Adrenal gland (tissue), 5 donors: ENCODE measurements around the gene NTRK1.
A peak's percentile ranks its signal among the peaks of the same experiment; 100 is the strongest.

Experiments
- POLR2A ChIP-seq, 2 donors: fragments of 450-650 bp; IDR thresholded peaks; one replicate each; pipeline ENCODE4 v1.6.1; 2017; ENCODE audit warnings: antibody characterized with exemption in 2 of 2, mild to moderate bottlenecking in 2 of 2, moderate library complexity in 1 of 2
- TF ChIP-seq, protein P1 (sequence below), 6 experiments: fragments of 450-650 bp in 4 of 6; fragments of 200-600 bp in 2 of 6; sonication (generic) in 1 of 6; IDR thresholded peaks; 1 replicate in 5 of 6; 2 replicates in 1 of 6; pipeline versions ENCODE4 v1.5.1 to v1.8.0; 2016 to 2021; ENCODE audit warnings: antibody characterized with exemption in 6 of 6, mild to moderate bottlenecking in 2 of 6, moderate library complexity in 1 of 6
- donor health status: DM: no; HTN: no; CAD: no.

DNA sequence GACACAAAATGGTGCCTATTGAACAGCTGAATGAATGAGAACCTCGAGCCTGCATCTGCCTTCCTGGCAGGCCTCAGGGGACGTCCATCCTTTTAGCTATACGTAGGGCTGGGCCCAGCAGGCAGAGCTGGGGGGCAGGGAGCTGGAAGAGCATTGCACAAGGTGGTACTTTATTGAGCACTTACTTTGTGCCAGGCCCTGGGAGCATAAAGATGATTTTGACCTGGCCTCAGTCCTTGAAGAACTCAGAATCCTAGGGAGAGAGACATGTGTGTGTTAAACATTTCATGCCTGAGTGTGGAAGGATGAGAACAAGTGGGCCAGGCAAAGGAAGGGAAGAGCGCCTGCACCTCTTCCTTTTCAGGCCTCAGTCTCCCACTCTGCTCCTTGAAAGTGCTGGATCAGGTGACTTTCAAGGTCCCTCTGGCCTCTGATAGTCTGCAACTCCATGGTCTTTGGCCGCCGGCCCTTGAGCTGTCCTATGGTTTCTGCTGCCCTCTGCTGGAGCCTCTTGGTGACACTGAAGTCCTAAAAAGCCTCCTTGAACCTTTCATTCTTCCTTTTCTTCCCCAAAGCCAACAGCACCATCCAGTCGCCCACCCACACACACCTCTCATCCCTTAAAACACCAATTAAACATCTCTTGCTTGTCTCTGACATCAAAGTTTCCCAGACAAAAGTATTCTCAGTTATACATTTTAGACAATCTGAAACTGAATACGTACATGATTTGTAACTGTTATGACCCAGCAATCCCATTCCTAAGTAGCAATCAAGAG lies 29.3 kb downstream of the NTRK1 start:
- TF ChIP-seq, protein P1, sequence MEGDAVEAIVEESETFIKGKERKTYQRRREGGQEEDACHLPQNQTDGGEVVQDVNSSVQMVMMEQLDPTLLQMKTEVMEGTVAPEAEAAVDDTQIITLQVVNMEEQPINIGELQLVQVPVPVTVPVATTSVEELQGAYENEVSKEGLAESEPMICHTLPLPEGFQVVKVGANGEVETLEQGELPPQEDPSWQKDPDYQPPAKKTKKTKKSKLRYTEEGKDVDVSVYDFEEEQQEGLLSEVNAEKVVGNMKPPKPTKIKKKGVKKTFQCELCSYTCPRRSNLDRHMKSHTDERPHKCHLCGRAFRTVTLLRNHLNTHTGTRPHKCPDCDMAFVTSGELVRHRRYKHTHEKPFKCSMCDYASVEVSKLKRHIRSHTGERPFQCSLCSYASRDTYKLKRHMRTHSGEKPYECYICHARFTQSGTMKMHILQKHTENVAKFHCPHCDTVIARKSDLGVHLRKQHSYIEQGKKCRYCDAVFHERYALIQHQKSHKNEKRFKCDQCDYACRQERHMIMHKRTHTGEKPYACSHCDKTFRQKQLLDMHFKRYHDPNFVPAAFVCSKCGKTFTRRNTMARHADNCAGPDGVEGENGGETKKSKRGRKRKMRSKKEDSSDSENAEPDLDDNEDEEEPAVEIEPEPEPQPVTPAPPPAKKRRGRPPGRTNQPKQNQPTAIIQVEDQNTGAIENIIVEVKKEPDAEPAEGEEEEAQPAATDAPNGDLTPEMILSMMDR (IDR thresholded peaks at IDR 0.05) = peak; percentile 41 to 86 (median 80)
- TF ChIP-seq POLR2A (IDR thresholded peaks at IDR 0.05) = no peak
